Measurements from ENCODE around the gene RAB20. TPM values are rescaled to one million over a fixed set of nuclear protein-coding genes. Genes with fewer than 3 reads are reported as not detected.

RAB20 gene
- total RNA-seq, 1 experiment from 2014 or later = 10.6 TPM

GRCh38 chr13:110509971-110510786, 51.3 kb downstream of the RAB20 start:
- peaks cover 11 to 27% of the 10 kb centered on the region in 2 experiments for H3K4me1 ChIP-seq (ENCODE audit: control insufficient read depth in 1 of 2, insufficient read depth in 2 of 2, low read length in 2 of 2)

More at GRCh38 chr13:110509971-110510786, 51.3 kb downstream of the RAB20 start:
- ChIA-PET RAD21 (ENCODE audit: low non-redundant PET in 1 of 2, low total read pairs in 2 of 2, uncharacterized antibody in 2 of 2, unreplicated experiment in 2 of 2) (no interaction called here), POLR2A (no interaction called here), CTCF (no interaction called here)
- no peak for DNase-seq (ENCODE audit: low read depth, low spot score)
- H3K9me2 ChIP-seq (ENCODE audit: insufficient read depth) = no peaks in the 10 kb centered on the region
- intact Hi-C loops (cut with micrococcal nuclease) = no loop called here
- H3K9me3 ChIP-seq (ENCODE audit: control insufficient read depth in 1 of 2, insufficient read depth in 1 of 2, low read depth in 1 of 2, low read length in 2 of 2) = no peaks in the 10 kb centered on the region
- H3K4me3 ChIP-seq (replicated peaks in 1 of 2; ENCODE audit: low read depth in 1 of 2, low read length in 2 of 2) = no peak overlapping the region
- BruUV-seq (replicated peaks) = no TSS peak
- H3K9ac ChIP-seq (ENCODE audit: low read length) = no peak overlapping the region
- H3K36me3 ChIP-seq (ENCODE audit: control insufficient read depth in 1 of 2, insufficient read depth in 2 of 2, low read length in 2 of 2) = no peaks in the 10 kb centered on the region
- TF ChIP-seq JUND (IDR thresholded peaks at IDR 0.05) = no peak
- no peak for TF ChIP-seq FOSL1 (IDR thresholded peaks at IDR 0.05; ENCODE audit: low read depth)
- no peak for TF ChIP-seq EZH2 (IDR thresholded peaks at IDR 0.05)
- TF ChIP-seq TCF7L2 (IDR thresholded peaks at IDR 0.05; ENCODE audit: borderline replicate concordance, extremely low read depth, insufficient read depth, insufficient read length) = no peak
- no peak for TF ChIP-seq CBX3 (IDR thresholded peaks at IDR 0.05; ENCODE audit: low read depth)
- TF ChIP-seq SIN3A (IDR thresholded peaks at IDR 0.05; ENCODE audit: low read depth) = no peak
- no peak for TF ChIP-seq POLR2A (IDR thresholded peaks at IDR 0.05; ENCODE audit: borderline replicate concordance, extremely low read depth, insufficient read depth, insufficient read length)
- TF ChIP-seq REST (IDR thresholded peaks at IDR 0.05; ENCODE audit: low read depth) = no peak
- no peak for TF ChIP-seq CTCF (IDR thresholded peaks at IDR 0.05 in 2 of 3, conservative IDR thresholded peaks at IDR 0.05 in 1 of 3; ENCODE audit: borderline replicate concordance in 1 of 3, insufficient read depth in 1 of 3, low read depth in 2 of 3, low read length in 2 of 3)
- no peak for TF ChIP-seq EZH2phosphoT487 (IDR thresholded peaks at IDR 0.05; ENCODE audit: borderline replicate concordance)
- no peak for TF ChIP-seq SP1 (IDR thresholded peaks at IDR 0.05; ENCODE audit: low read depth)
- no peak for TF ChIP-seq MAX (IDR thresholded peaks at IDR 0.05)
- no peak for TF ChIP-seq SRF (IDR thresholded peaks at IDR 0.05; ENCODE audit: low read depth)
- TF ChIP-seq ZNF274 (IDR thresholded peaks at IDR 0.05; ENCODE audit: low read depth, low read length) = no peak
- TF ChIP-seq CEBPB (IDR thresholded peaks at IDR 0.05; ENCODE audit: low read depth) = no peak
- no peak for TF ChIP-seq POLR2AphosphoS5 (IDR thresholded peaks at IDR 0.05; ENCODE audit: low read depth, low read length)
- no peak for TF ChIP-seq ZBTB33 (IDR thresholded peaks at IDR 0.05; ENCODE audit: extremely low read depth, insufficient replicate concordance, low read length)
- no peak for TF ChIP-seq ELF1 (IDR thresholded peaks at IDR 0.05; ENCODE audit: borderline replicate concordance, low read depth)
- TF ChIP-seq YY1 (IDR thresholded peaks at IDR 0.05; ENCODE audit: extremely low read depth, insufficient replicate concordance, low read depth, low read length) = no peak
- ATAC-seq = 0 out of 2 replicates have a peak, but pooled peaks have one; percentile 6
- H4K20me1 ChIP-seq (ENCODE audit: insufficient read depth) = no peaks in the 10 kb centered on the region
- no peak overlapping the region for H3K4me2 ChIP-seq (ENCODE audit: low read length)
- no peak overlapping the region for H3K27ac ChIP-seq (ENCODE audit: low read depth, low read length)
- no peak overlapping the region for H2AFZ ChIP-seq (ENCODE audit: low read depth, low read length, poor library complexity, severe bottlenecking)
- no peaks in the 10 kb centered on the region for H3K27me3 ChIP-seq (ENCODE audit: insufficient read depth, low read length)
- no peaks in the 10 kb centered on the region for H3K79me2 ChIP-seq (ENCODE audit: insufficient read depth, low read length)

Measured in HCT116 (cell line).